HL-60 (cell line): ENCODE results near the gene ARHGAP21.

ENCODE experiments used
- CTCF ChIP-seq: IDR thresholded peaks from one replicate; pipeline ENCODE4 v1.5.1; 2011; ENCODE audit warnings: low read length, control low read depth, inconsistent platforms; ENCODE audit not compliant: insufficient read depth
- GABPA ChIP-seq: IDR thresholded peaks from 2 replicates; pipeline ENCODE4 v1.6.1; 2012; ENCODE audit warnings: low read depth
- POLR2AphosphoS5 ChIP-seq: IDR thresholded peaks from 2 replicates; pipeline ENCODE4 v1.6.1; 2012; ENCODE audit warnings: low read depth

DNA sequence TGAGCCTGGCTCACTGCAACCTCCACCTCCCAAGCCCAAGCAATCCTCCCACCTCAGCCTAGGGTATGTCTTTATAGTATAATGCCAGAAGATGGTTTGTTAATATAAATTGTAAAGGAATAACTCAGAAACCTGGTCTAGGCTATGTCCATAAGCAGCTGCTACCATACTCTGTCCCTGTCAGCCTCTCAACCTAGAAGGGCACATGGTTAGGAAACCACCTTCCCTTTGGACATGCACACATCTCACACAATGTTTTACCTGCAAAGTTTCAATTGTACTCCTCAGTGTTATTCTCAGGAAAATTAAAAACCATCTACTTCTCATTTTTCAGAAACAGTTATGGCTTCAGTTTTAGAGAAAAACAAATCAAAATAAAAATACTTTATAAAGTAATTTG lies 40.1 kb downstream of the ARHGAP21 start:
- TF ChIP-seq CTCF: no peak
- TF ChIP-seq GABPA: no peak
- no peak for TF ChIP-seq POLR2AphosphoS5
